Measurements from ENCODE around the gene AXIN2. TPM values are rescaled to one million over a fixed set of nuclear protein-coding genes. Genes with fewer than 3 reads are reported as not detected.

AXIN2 gene
- total RNA-seq, 1 donor from 2014 or later, result 0.27 TPM

GRCh38 chr17:65601145-65601544, 39.7 kb upstream of the AXIN2 start:
- Mint-ChIP-seq H3K27me3 (peaks cover 4% of the 10 kb centered on the region), H3K4me3 (no peak overlapping the region), H3K9me3 (no peaks in the 10 kb centered on the region), H3K4me1 (no peaks in the 10 kb centered on the region), H3K27ac (no peak overlapping the region), H3K36me3 (ENCODE audit: low read depth) (no peaks in the 10 kb centered on the region)
- ChIA-PET CTCF (no interaction called here), POLR2A (no interaction called here)
- intact Hi-C loops (cut with micrococcal nuclease), result no loop called here
- ATAC-seq (ENCODE audit: low read depth), result no peak
- DNase-seq, result no peak
- TF ChIP-seq CTCF (IDR thresholded peaks at IDR 0.05), result no peak

- ATAC-seq (ENCODE audit: low read depth), result no peak
- H3K4me1 Mint-ChIP-seq, result no peaks in the 10 kb centered on the region
Measured at GRCh38 chr17:65600518-65600917, 39.1 kb upstream of the AXIN2 start.

DNA sequence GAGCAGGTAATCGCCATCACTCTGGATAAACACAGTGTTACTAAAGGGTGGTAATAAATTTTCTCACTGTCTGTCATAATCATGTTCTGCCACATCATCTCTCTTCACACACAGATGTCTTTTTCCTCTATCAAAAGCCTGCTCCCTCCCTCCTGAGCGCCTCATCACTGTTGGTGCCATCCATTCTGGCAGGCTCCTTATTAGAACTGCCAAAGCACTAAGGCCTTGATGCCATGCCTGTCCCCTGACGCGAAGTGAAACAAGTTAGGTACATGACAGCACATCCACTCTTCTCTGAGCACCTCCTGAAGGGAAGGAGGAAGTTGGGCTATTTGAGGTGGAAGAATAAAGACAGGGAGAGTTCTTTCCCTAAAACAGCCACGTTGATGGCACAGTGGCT, 38.2 kb upstream of the AXIN2 start:
- ATAC-seq (ENCODE audit: low read depth) (no peak), DNase-seq (no peak)
- POLR2A ChIA-PET, result no interaction called here
- H3K27ac Mint-ChIP-seq, result no peak overlapping the region
- TF ChIP-seq CTCF (IDR thresholded peaks at IDR 0.05), result no peak
- peaks cover 4% of the 10 kb centered on the region for H3K27me3 Mint-ChIP-seq
- CTCF ChIA-PET, result no interaction called here
- no peaks in the 10 kb centered on the region for H3K4me1 Mint-ChIP-seq
- intact Hi-C loops (cut with micrococcal nuclease), result no loop called here
- H3K36me3 Mint-ChIP-seq (ENCODE audit: low read depth), result no peaks in the 10 kb centered on the region
- H3K4me3 Mint-ChIP-seq, result no peak overlapping the region
- H3K9me3 Mint-ChIP-seq, result no peaks in the 10 kb centered on the region

More at GRCh38 chr17:65600518-65600917, 39.1 kb upstream of the AXIN2 start:
- Mint-ChIP-seq H3K27me3 (peaks cover 4% of the 10 kb centered on the region), H3K4me3 (no peak overlapping the region), H3K27ac (no peak overlapping the region), H3K36me3 (ENCODE audit: low read depth) (no peaks in the 10 kb centered on the region), H3K9me3 (no peaks in the 10 kb centered on the region)
- no peak for DNase-seq
- POLR2A ChIA-PET, result no interaction called here
- CTCF ChIA-PET, result no interaction called here
- TF ChIP-seq CTCF (IDR thresholded peaks at IDR 0.05), result no peak
- intact Hi-C loops (cut with micrococcal nuclease), result no loop called here

- Mint-ChIP-seq H3K27me3 (peaks cover 4% of the 10 kb centered on the region), H3K9me3 (no peaks in the 10 kb centered on the region), H3K27ac (no peak overlapping the region), H3K4me1 (peaks cover 4% of the 10 kb centered on the region), H3K4me3 (no peak overlapping the region), H3K36me3 (ENCODE audit: low read depth) (no peaks in the 10 kb centered on the region)
- TF ChIP-seq CTCF (IDR thresholded peaks at IDR 0.05), result no peak
- ChIA-PET POLR2A (no interaction called here), CTCF (no interaction called here)
- no peak for DNase-seq
- intact Hi-C loops (cut with micrococcal nuclease), result no loop called here
- no peak for ATAC-seq (ENCODE audit: low read depth)
Measured at GRCh38 chr17:65598746-65599145, 37.3 kb upstream of the AXIN2 start.

DNA sequence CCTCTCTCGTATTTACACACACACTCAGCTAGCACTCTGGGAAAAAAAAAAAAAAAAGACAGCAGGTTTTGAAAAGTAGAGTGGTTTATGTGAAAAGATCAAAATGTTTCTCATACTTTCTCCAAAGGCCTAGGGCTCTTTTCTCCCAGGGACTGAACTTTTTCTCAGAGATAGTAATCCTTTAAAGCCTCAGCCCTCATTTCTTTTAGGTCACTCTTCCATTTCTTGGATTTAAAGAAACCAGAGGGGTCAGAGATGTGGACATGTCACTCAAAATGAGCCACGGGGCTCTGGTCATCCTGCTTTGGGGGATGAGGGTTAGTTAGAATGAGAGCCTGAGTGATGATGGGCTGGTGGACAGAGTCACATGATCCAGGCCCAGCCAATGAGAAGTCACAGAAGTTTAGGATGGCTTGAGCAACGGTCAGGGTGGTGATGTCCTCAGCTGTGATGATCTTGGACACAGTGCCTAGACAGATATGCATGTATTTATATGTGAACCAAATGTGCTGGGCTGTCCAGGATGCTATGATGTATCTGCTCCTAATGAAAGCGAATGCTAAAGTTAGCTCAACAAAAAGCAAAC, 33.7 kb upstream of the AXIN2 start:
- TF ChIP-seq CTCF (IDR thresholded peaks at IDR 0.05), result no peak
- H3K27me3 Mint-ChIP-seq, result peaks cover 13% of the 10 kb centered on the region
- H3K4me1 Mint-ChIP-seq, result peaks cover 6% of the 10 kb centered on the region
- H3K9me3 Mint-ChIP-seq, result no peaks in the 10 kb centered on the region
- ChIA-PET POLR2A (no interaction called here), CTCF (no interaction called here)
- no peaks in the 10 kb centered on the region for H3K36me3 Mint-ChIP-seq (ENCODE audit: low read depth)
- no peak overlapping the region for H3K4me3 Mint-ChIP-seq
- H3K27ac Mint-ChIP-seq, result no peak overlapping the region
- ATAC-seq (ENCODE audit: low read depth), result no peak
- DNase-seq, result no peak
- intact Hi-C loops (cut with micrococcal nuclease), result no loop called here
